Right ventricle myocardium superior (tissue), 1 donor: Measurements from ENCODE around the gene METTL13. TPM values are rescaled to one million over a fixed set of nuclear protein-coding genes. Genes with fewer than 3 reads are reported as not detected.
A peak's percentile ranks its signal among the peaks of the same experiment; 100 is the strongest.

Experiments used
- ATAC-seq: fragments of 200-7000 bp; cut with Tn5 transposase; one replicate; pipeline ENCODE4 v1.9.1; 2020; ENCODE audit warnings: mild to moderate bottlenecking; ENCODE audit not compliant: poor library complexity
- DNase-seq: peaks from one replicate; pipeline ENCODE4 v3.0.0-alpha.2; 2020
- intact Hi-C: fragments of 100-400 bp; cut with DNase I; formaldehyde crosslinking; loops from one replicate; pipeline ENCODE4 v1.11.2; 2022
- total RNA-seq: library from RNA; stranded (reverse); fragmentation: NEBNext Ultra II Directional; extraction: Animal tissue kit (Norgen Biotek cat#: 25700); gene quantifications from one replicate; pipeline ENCODE4 v1.2.1, GENCODE V29; 2021
- donor health status: DM: no; HTN: yes; CAD: no; lungs with severe emphysema.

METTL13 gene
- total RNA-seq, 1 donor from 2014 or later = 16.8 TPM

- ATAC-seq (peak; percentile 45), DNase-seq (no peak)
- intact Hi-C loops = no loop called here
These were observed 23.4 kb upstream of the METTL13 start for GRCh38 chr1:171758011-171758410.

- DNase-seq = no peak
- intact Hi-C loops = no loop called here
- no peak for ATAC-seq
These were observed 19.3 kb upstream of the METTL13 start for GRCh38 chr1:171762143-171762563.

GRCh38 chr1:171763764-171764163 is 17.7 kb upstream of the METTL13 start:
- ATAC-seq (no peak), DNase-seq (no peak)
- intact Hi-C loops = no loop called here

- no peak for ATAC-seq
- intact Hi-C loops = no loop called here
- DNase-seq = no peak
These were observed 12.3 kb upstream of the METTL13 start for GRCh38 chr1:171769171-171769570.

GRCh38 chr1:171769754-171770153 is 11.7 kb upstream of the METTL13 start:
- intact Hi-C loops = no loop called here
- DNase-seq = no peak
- no peak for ATAC-seq

GRCh38 chr1:171772312-171772711 is 9.1 kb upstream of the METTL13 start:
- intact Hi-C loops = no loop called here
- ATAC-seq = no peak
- no peak for DNase-seq

GRCh38 chr1:171780583-171781175 is 781 bp upstream of the METTL13 start:
- intact Hi-C loops = loop anchor here (2.0 kb wide), 1 partner anchor 136 kb away; no protein-coding TSS in a partner anchor
- ATAC-seq = peak; percentile 8
- DNase-seq = no peak

GRCh38 chr1:171783816-171784530 is 2.5 kb downstream of the METTL13 start:
- ATAC-seq (no peak), DNase-seq (no peak)
- intact Hi-C loops = no loop called here

GRCh38 chr1:171784784-171785183 is 3.3 kb downstream of the METTL13 start:
- DNase-seq = no peak
- intact Hi-C loops = no loop called here
- ATAC-seq = no peak

GRCh38 chr1:171785766-171786165 is 4.3 kb downstream of the METTL13 start:
- intact Hi-C loops = no loop called here
- DNase-seq (no peak), ATAC-seq (no peak)

GRCh38 chr1:171786534-171786933 is 5.1 kb downstream of the METTL13 start:
- no peak for ATAC-seq
- intact Hi-C loops = no loop called here
- no peak for DNase-seq

GRCh38 chr1:171787686-171788480 is 6.4 kb downstream of the METTL13 start:
- ATAC-seq = no peak
- intact Hi-C loops = no loop called here
- no peak for DNase-seq

- intact Hi-C loops = no loop called here
- DNase-seq = no peak
- ATAC-seq = peak; percentile 31
These were observed 7.2 kb downstream of the METTL13 start for GRCh38 chr1:171788696-171789095.

GRCh38 chr1:171790318-171790717 is 8.9 kb downstream of the METTL13 start:
- intact Hi-C loops = no loop called here
- no peak for DNase-seq

GRCh38 chr1:171792656-171793369 is 11.4 kb downstream of the METTL13 start:
- ATAC-seq (no peak), DNase-seq (no peak)
- intact Hi-C loops = no loop called here

More at GRCh38 chr1:171790318-171790717, 8.9 kb downstream of the METTL13 start:
- no peak for ATAC-seq

- DNase-seq = no peak
These were observed 12.2 kb downstream of the METTL13 start for GRCh38 chr1:171793636-171794035.

GRCh38 chr1:171794085-171794484 is 12.6 kb downstream of the METTL13 start:
- DNase-seq (no peak), ATAC-seq (no peak)
- intact Hi-C loops = no loop called here

More at GRCh38 chr1:171793636-171794035, 12.2 kb downstream of the METTL13 start:
- no peak for ATAC-seq
- intact Hi-C loops = no loop called here

GRCh38 chr1:171796592-171796991 is 15.1 kb downstream of the METTL13 start:
- ATAC-seq = no peak
- DNase-seq = no peak
- intact Hi-C loops = no loop called here

GRCh38 chr1:171798311-171798710 is 16.9 kb downstream of the METTL13 start:
- DNase-seq = no peak
- intact Hi-C loops = no loop called here
- ATAC-seq = no peak
